ENCODE data around the gene RXFP3. TPM values are rescaled to one million over a fixed set of nuclear protein-coding genes. Genes with fewer than 3 reads are reported as not detected.

RXFP3 gene
- total RNA-seq, 2 experiments from 2014 or later = not detected

GRCh38 chr5:33969572-33970452 is 33.6 kb downstream of the RXFP3 start:
- Mint-ChIP-seq H3K9me3 (no peaks in the 10 kb centered on the region), H3K27ac (no peak overlapping the region), H3K4me1 (ENCODE audit: low read depth) (peaks cover 14% of the 10 kb centered on the region), H3K36me3 (no peaks in the 10 kb centered on the region), H3K27me3 (no peaks in the 10 kb centered on the region), H3K4me3 (no peak overlapping the region)
- ChIA-PET POLR2A (no interaction called here), CTCF (interaction anchor here (0.9 to 2.9 kb wide), 13 partner anchors 9 to 534 kb away, joined by 3 to 14 read pairs (median 6); partner anchors contain the start of gene AMACR)
- intact Hi-C loops (cut with micrococcal nuclease) = loop anchor here (1.0 kb wide), 2 partner anchors 382 to 534 kb away; no protein-coding TSS in a partner anchor
- no peak for DNase-seq

- intact Hi-C loops (cut with micrococcal nuclease) = no loop called here
- H3K4me3 Mint-ChIP-seq = no peak overlapping the region
These were observed 37.1 kb downstream of the RXFP3 start for GRCh38 chr5:33973271-33973670.

GRCh38 chr5:33975852-33976251 is 39.7 kb downstream of the RXFP3 start:
- Mint-ChIP-seq H3K27ac (no peak overlapping the region), H3K9me3 (no peaks in the 10 kb centered on the region), H3K27me3 (peaks cover 2% of the 10 kb centered on the region), H3K4me1 (ENCODE audit: low read depth) (peaks cover 7% of the 10 kb centered on the region), H3K36me3 (no peaks in the 10 kb centered on the region), H3K4me3 (no peak overlapping the region)
- CTCF ChIA-PET = no interaction called here
- POLR2A ChIA-PET = no interaction called here
- DNase-seq = no peak
- intact Hi-C loops (cut with micrococcal nuclease) = no loop called here

More at GRCh38 chr5:33973271-33973670, 37.1 kb downstream of the RXFP3 start:
- Mint-ChIP-seq H3K27ac (no peak overlapping the region), H3K36me3 (no peaks in the 10 kb centered on the region), H3K27me3 (peaks cover 2% of the 10 kb centered on the region), H3K9me3 (no peaks in the 10 kb centered on the region), H3K4me1 (ENCODE audit: low read depth) (peaks cover 7% of the 10 kb centered on the region)
- no peak for DNase-seq
- CTCF ChIA-PET = no interaction called here
- POLR2A ChIA-PET = no interaction called here

GRCh38 chr5:33976307-33976706 is 40.1 kb downstream of the RXFP3 start:
- intact Hi-C loops (cut with micrococcal nuclease) = no loop called here
- Mint-ChIP-seq H3K27me3 (peaks cover 2% of the 10 kb centered on the region), H3K27ac (no peak overlapping the region), H3K4me3 (no peak overlapping the region), H3K9me3 (no peaks in the 10 kb centered on the region), H3K36me3 (no peaks in the 10 kb centered on the region), H3K4me1 (ENCODE audit: low read depth) (peaks cover 7% of the 10 kb centered on the region)
- POLR2A ChIA-PET = no interaction called here
- DNase-seq = no peak
- CTCF ChIA-PET = no interaction called here

GRCh38 chr5:33978306-33978705 is 42.1 kb downstream of the RXFP3 start:
- H3K4me1 Mint-ChIP-seq (ENCODE audit: low read depth) = peaks cover 3% of the 10 kb centered on the region
- H3K36me3 Mint-ChIP-seq = no peaks in the 10 kb centered on the region
- H3K27ac Mint-ChIP-seq = no peak overlapping the region
- intact Hi-C loops (cut with micrococcal nuclease) = no loop called here
- H3K9me3 Mint-ChIP-seq = no peaks in the 10 kb centered on the region
- H3K4me3 Mint-ChIP-seq = no peak overlapping the region
- H3K27me3 Mint-ChIP-seq = peaks cover 2% of the 10 kb centered on the region
- no peak for DNase-seq
- CTCF ChIA-PET = interaction anchor here (1.1 kb wide), 1 partner anchor 8 kb away, joined by 3 read pairs; no protein-coding TSS in a partner anchor
- POLR2A ChIA-PET = no interaction called here

- intact Hi-C loops (cut with micrococcal nuclease) = no loop called here
- POLR2A ChIA-PET = interaction anchor here (0.6 kb wide), 1 partner anchor 400 kb away, joined by 4 read pairs; no protein-coding TSS in a partner anchor
- CTCF ChIA-PET = no interaction called here
These were observed 43.8 kb downstream of the RXFP3 start for GRCh38 chr5:33980030-33980429.

GRCh38 chr5:33981408-33982162 is 45.4 kb downstream of the RXFP3 start:
- no peak overlapping the region for H3K27ac Mint-ChIP-seq
- intact Hi-C loops (cut with micrococcal nuclease) = no loop called here
- no peak overlapping the region for H3K4me3 Mint-ChIP-seq
- H3K4me1 Mint-ChIP-seq (ENCODE audit: low read depth) = no peaks in the 10 kb centered on the region
- no peaks in the 10 kb centered on the region for H3K9me3 Mint-ChIP-seq
- DNase-seq = no peak
- CTCF ChIA-PET = no interaction called here
- POLR2A ChIA-PET = no interaction called here
- H3K36me3 Mint-ChIP-seq = no peaks in the 10 kb centered on the region
- no peaks in the 10 kb centered on the region for H3K27me3 Mint-ChIP-seq

More at GRCh38 chr5:33980030-33980429, 43.8 kb downstream of the RXFP3 start:
- no peaks in the 10 kb centered on the region for H3K9me3 Mint-ChIP-seq
- DNase-seq = no peak
- H3K27ac Mint-ChIP-seq = no peak overlapping the region
- H3K4me1 Mint-ChIP-seq (ENCODE audit: low read depth) = no peaks in the 10 kb centered on the region
- no peak overlapping the region for H3K4me3 Mint-ChIP-seq
- peaks cover 2% of the 10 kb centered on the region for H3K27me3 Mint-ChIP-seq
- H3K36me3 Mint-ChIP-seq = no peaks in the 10 kb centered on the region

- peaks cover 18% of the 10 kb centered on the region for H3K36me3 Mint-ChIP-seq
These were observed 48.0 kb downstream of the RXFP3 start for GRCh38 chr5:33984178-33984577.

GRCh38 chr5:33984671-33985124 is 48.5 kb downstream of the RXFP3 start, which contains the start of gene SLC45A2:
TSS of gene SLC45A2 (minus strand) at chr5:33984693. CDS start at chr5:33984583, 110 bp downstream.
- Mint-ChIP-seq H3K9me3 (no peaks in the 10 kb centered on the region), H3K36me3 (peaks cover 21% of the 10 kb centered on the region), H3K4me3 (no peak within 1 kb of the TSS), H3K4me1 (ENCODE audit: low read depth) (no peaks in the 10 kb centered on the region), H3K27me3 (no peaks in the 10 kb centered on the region), H3K27ac (no peak within 1 kb of the TSS)
- ChIA-PET POLR2A (no interaction called here), CTCF (no interaction called here)
- intact Hi-C loops (cut with micrococcal nuclease) = no loop called here
- DNase-seq = no peak

More at GRCh38 chr5:33984178-33984577, 48.0 kb downstream of the RXFP3 start:
- CTCF ChIA-PET = interaction anchor here (1.4 kb wide), 1 partner anchor 14 kb away, joined by 5 read pairs; no protein-coding TSS in a partner anchor
- intact Hi-C loops (cut with micrococcal nuclease) = no loop called here
- no peaks in the 10 kb centered on the region for H3K9me3 Mint-ChIP-seq
- POLR2A ChIA-PET = no interaction called here
- no peak for DNase-seq
- no peaks in the 10 kb centered on the region for H3K4me1 Mint-ChIP-seq (ENCODE audit: low read depth)
- no peaks in the 10 kb centered on the region for H3K27me3 Mint-ChIP-seq
- no peak overlapping the region for H3K27ac Mint-ChIP-seq
- H3K4me3 Mint-ChIP-seq = no peak overlapping the region

- H3K27ac Mint-ChIP-seq = no peak overlapping the region
- H3K9me3 Mint-ChIP-seq = no peaks in the 10 kb centered on the region
- H3K27me3 Mint-ChIP-seq = no peaks in the 10 kb centered on the region
- no peak for DNase-seq
- intact Hi-C loops (cut with micrococcal nuclease) = no loop called here
- CTCF ChIA-PET = no interaction called here
- H3K4me1 Mint-ChIP-seq (ENCODE audit: low read depth) = no peaks in the 10 kb centered on the region
- H3K4me3 Mint-ChIP-seq = no peak overlapping the region
- H3K36me3 Mint-ChIP-seq = peaks cover 21% of the 10 kb centered on the region
- POLR2A ChIA-PET = no interaction called here
These were observed 49.3 kb downstream of the RXFP3 start for GRCh38 chr5:33985447-33985846.

Measured in activated CD4-positive, alpha-beta memory T cell treated with anti-CD3 and anti-CD28 coated beads for 36 hours (primary cell).